DOHH2 (cell line): Measurements from ENCODE around the gene PCF11.

Experiments used
- EZH2phosphoT487 ChIP-seq: fragments of 200-600 bp; sonication (generic); IDR thresholded peaks from 2 replicates; pipeline ENCODE4 v1.6.1; 2017; ENCODE audit warnings: borderline replicate concordance, mild to moderate bottlenecking, antibody characterized with exemption, low read length, moderate library complexity, mixed read lengths
- TF ChIP-seq, protein P1 (sequence below): fragments of 200-600 bp; sonication (generic); IDR thresholded peaks from one replicate; pipeline ENCODE4 v1.5.1; 2014; ENCODE audit warnings: antibody characterized with exemption, mild to moderate bottlenecking, low read depth, low read length; ENCODE audit not compliant: poor library complexity, severe bottlenecking

DNA sequence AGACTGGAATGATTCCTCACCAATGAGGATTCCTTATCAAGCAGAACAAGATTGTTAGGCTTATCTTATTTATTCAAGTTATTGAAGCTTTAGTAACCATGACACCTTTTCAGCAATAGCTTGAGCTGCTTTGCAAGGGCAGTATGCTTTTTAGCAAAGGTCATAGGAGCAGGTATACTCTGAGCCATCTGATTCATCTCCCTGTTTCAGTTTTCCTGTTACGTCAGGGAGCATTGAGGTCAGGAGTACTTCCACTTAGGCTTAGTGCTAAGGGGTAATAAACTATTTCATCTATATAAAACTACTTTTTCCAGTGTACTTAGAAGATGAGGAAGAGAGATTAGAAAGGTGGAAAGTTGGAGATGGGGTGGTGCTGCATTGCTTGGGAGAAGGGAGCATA is 18.9 kb downstream of the PCF11 start:
- TF ChIP-seq, protein P1, sequence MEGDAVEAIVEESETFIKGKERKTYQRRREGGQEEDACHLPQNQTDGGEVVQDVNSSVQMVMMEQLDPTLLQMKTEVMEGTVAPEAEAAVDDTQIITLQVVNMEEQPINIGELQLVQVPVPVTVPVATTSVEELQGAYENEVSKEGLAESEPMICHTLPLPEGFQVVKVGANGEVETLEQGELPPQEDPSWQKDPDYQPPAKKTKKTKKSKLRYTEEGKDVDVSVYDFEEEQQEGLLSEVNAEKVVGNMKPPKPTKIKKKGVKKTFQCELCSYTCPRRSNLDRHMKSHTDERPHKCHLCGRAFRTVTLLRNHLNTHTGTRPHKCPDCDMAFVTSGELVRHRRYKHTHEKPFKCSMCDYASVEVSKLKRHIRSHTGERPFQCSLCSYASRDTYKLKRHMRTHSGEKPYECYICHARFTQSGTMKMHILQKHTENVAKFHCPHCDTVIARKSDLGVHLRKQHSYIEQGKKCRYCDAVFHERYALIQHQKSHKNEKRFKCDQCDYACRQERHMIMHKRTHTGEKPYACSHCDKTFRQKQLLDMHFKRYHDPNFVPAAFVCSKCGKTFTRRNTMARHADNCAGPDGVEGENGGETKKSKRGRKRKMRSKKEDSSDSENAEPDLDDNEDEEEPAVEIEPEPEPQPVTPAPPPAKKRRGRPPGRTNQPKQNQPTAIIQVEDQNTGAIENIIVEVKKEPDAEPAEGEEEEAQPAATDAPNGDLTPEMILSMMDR, result no peak
- no peak for TF ChIP-seq EZH2phosphoT487
